CD4-positive, alpha-beta T cell treated with Interleukin-17A for 4 hours (primary cell): ENCODE results near the gene BAHD1.

ENCODE experiments used
- DNase-seq: peaks from one replicate; pipeline ENCODE4 v3.0.0-alpha.2; 2020; ENCODE audit warnings: mixed read lengths

BAHD1 gene

DNA sequence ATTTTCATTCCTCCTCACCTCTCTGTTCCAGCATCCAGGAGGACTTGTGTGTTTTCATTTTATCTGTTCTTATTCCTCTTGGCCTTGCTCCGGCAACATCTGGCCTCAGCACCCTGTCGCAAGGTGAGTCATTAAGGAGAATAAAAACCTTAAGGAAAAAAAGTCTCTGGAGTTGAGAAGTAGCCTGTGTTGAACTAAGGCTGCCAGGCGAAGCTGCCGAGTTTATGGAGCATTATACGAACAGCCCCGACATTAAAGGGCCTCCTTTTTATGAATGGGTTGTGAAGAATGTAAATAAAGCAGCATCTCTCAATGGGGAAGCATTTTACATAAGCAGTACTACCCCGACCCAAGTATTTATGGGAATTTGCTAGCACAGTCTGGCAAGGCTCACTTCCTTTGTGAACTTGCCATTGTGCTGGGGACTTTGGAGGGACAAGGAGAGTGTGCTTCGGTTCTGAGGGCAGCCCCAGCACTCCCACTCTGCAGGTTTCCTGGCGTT, 4.7 kb downstream of the BAHD1 start:
- DNase-seq: no peak

DNA sequence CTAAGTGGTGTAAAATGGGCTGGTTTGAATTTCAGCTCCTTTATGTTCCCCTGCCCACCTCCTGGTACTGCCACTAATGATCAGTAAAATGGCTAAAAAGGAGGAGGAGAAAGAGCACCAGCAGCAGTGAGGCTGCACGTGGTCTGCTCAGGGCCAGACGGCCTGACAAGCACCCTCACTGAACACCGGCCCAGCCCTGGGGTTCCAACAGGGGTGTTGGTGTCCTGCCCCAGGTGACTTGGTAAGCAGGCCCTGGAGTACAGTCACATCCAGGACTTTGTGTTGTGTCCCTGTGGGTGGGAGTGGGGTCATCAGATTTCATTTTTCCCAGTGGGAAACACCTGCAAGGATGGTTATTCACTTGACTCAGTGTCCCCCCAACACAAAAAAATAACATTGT, 5.4 kb downstream of the BAHD1 start:
- no peak for DNase-seq

DNA sequence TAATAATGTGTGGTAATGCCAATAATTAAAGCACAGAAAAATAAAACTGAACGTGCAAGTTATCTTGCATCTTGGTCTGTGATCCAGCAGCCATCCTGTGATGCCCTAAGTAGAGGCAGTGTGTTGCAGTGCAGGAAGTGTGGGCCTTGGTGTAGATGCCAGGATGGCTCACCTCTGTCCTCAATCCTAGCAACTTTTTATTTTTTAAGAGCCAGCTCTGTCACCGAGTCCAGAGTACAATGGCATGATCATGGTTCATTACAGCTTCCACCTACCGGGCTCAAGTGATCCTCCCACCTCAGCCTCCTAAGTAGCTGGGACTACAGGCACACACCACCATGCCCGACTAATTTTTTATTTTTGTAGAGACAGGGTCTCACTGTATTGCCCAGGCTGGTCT, 7.6 kb downstream of the BAHD1 start:
- no peak for DNase-seq

DNA sequence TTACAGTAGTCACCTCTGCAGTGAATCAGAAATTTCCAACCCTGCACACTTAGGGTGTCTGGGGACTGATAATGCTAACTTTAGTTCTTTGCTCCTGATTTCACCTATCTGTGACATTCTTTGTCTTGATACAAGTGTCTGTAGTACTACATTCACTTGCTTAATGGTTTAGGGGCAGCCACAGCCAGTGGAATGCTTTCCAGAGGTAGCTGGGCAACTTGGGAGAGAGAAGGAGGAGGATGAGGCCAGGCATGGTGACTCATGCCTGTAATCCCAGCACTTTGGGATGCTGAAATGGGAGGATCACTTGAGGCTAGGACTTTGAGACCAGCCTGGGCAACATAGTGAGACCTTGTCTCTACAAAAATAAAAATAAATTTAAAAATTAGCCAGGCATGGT, 8.5 kb downstream of the BAHD1 start:
- DNase-seq: no peak

DNA sequence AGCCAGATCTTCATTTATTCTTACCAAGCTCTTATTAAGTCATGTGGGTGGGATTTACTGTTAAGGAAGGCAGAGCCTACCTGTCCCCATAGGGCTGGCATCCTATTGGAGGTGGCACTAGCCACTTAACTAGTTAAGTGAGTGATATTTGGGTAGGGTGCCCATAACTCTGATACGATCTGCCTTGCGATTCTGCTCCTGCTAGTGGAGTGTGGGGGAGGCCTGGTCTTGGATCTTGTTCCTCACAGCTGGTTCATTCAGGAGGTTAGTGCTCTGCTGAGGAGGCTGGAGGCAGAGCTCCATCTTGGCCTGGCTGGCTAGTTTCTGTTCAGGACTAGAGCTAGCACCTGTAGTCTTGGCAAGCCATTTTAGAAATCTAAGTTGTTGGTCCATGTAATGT, 9.3 kb downstream of the BAHD1 start:
- no peak for DNase-seq

DNA sequence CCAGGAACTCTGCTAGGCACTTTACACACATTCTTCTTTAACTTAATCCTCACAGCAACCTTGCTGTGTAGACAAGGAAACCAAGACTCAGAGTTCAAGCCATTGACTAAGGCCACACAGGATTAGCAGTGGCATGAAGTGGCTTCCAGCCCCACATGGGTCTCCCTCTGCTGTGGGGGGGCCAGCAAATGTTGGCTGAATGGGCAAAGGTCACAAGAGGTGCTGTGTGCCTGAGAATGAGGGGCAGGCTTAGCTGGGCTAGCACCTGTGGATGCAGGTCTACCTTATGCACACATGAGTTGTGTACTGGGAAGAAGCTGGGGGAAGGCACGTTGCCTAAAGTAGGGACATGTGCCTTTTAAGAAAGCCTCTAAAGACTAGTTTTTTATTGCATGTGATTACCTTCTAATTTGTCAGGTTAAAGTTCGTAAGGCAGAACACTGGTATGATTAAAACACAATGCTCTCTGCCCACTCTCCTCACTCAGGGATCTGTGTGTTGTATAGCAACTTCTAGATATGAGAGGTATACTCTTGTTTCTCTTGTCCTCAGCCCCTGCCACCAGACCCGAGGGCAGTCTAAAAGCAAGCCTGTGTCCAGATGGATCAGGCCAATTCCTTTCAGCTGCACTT, 10.9 kb downstream of the BAHD1 start:
- no peak for DNase-seq

DNA sequence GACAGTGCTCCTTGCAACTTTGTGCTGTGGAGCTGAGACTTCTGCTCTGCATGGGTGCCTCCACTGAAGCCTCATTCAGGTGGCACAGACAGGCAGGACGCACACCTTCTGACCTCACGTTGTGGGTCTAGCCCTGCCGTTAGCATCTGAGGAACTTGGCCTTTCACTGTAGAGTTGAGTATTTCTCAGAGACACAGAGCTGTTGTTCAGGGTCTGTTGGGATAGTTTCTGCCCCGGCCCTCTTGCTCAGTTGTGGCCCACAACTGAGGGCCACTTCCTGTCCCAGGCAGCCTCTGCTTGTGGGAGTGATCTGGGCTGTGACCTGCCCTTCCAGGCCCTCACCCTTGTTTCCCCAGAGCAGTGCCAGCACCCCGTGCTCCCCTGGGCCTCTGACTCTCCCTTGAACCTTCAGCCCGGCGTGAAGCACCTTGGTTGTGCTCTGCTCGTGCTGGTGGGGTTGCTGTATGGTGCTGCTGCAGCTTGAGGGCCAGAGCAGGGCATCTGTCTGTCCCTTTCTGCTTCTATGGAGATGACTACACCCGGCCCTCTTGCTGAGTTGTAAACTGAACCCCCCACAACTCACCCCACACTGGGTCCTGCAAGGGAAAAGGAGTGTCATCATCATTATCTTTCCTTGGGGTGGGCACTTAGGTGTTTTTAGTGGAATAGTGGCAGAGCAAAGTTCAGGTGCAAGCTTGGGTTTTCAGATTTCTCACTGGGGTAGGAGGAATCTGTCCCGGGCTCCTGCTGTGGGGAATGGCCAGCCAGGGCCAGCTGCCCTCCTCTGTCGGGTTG, 11.7 kb downstream of the BAHD1 start:
- DNase-seq: peak; percentile 24

DNA sequence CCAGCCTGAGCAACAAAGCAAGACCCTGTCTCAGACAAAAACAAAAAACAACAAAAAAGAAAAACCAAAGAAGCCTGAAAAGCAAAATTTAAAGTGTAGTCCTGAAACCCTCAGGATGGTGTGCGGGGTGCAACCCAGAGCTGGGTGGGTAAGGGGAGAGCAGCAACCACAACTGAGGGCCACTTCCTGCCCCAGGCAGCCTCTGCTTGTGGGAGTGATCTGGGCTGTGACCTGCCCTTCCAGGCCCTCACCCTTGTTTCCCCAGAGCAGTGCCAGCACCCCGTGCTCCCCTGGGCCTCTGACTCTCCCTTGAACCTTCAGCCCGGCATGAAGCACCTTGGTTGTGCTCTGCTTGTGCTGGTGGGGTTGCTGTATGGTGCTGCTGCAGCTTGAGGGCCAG, 13.2 kb downstream of the BAHD1 start:
- DNase-seq: peak; percentile 68

DNA sequence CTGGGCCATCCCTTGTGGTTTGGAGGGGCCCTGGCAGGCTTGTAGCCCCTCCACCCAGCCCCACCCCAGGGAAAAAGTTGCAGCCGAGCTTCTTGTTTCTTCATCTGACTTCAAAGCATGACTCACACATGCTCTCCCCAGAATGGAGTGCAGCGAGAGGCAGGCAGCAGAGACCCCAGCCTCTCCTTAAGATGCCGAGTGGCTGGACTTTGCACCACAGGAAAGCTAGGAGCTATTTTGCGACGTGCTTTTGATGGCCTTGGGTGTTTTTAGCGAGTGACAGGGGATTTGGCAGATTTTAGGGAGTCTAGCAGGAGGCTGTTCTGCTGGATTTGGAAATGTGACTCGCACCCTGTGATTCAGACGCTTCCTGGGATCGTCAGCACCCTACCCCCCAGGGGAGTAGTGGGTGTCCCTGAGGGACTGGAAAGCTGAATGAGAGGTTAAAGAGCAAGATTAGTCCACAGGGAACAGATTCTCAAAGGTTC, 14.2 kb downstream of the BAHD1 start:
- DNase-seq: peak; percentile 62

DNA sequence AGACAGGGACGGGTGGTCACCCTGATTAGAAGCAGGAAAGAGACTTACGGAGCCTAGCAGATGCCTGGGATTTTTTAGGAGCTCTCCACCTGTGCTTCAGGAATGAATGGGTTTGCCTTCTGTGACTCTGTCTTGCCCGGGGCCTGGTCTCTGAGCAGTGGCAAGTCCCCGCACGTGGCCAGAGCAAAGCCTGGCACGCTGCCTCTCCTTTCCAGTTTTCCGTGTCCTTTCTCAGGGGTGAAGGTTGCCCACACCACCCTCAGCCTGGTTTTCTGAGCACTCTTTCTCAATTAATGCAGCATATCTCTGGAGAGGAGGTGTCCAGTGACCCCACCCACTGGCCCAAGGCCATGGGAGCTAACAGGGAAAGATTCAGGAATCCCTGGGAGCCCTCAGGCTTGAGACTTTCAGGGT, 15.6 kb downstream of the BAHD1 start:
- DNase-seq: no peak

DNA sequence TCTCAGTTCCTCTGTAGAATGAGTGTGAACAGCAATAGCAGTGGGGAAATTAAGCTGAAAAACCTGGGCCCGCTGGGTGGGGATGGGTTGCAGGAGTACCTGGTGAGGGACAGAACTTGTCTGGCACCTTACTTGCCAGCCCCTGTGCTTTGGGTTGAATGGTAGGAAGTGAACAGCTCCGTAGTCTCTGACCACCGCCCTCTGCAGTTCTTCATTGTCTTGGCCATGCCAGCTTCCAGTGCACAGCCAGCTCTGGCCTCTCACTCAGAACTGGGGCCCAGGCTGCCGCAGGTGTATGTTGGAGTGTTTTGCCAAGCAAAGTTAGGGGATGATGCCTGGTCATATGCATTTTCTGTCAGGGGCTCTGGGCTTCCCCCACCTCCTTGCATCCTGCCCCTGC, 16.0 kb downstream of the BAHD1 start:
- no peak for DNase-seq

DNA sequence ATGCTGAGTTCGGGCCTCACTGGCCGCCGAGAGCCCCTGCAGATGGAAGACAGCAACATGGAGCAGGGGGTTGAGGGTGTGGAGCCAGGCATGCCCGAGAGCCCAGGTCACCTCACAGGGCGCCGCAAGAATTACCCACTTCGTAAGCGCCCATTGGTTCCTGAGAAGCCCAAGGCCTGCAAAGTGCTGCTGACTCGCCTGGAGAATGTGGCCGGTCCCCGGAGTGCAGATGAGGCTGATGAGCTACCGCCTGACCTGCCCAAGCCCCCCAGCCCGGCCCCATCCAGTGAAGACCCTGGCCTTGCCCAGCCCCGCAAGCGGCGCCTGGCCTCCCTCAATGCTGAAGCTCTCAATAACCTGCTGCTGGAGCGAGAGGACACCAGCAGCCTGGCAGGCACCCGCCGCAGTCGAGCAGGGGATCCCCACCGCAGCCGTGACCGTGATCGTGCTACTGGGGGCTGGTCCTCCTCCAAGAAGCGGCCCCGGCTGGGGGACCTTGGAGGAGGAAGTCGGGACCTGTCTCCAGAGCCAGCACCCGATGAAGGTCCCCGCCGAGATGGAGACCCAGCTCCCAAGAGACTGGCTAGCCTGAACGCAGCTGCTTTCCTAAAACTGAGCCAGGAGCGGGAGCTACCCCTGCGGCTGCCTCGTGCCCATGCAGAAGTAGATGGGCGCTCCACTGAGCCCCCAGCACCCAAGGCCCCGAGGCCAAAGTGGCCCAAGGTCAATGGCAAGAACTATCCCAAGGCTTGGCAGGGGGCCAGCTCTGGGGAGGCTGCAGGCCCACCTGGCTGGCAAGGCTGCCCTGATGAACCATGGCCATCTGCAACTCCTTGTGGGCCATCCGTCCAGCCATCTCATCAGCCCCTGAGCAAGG, 18.0 kb downstream of the BAHD1 start:
- DNase-seq: no peak

DNA sequence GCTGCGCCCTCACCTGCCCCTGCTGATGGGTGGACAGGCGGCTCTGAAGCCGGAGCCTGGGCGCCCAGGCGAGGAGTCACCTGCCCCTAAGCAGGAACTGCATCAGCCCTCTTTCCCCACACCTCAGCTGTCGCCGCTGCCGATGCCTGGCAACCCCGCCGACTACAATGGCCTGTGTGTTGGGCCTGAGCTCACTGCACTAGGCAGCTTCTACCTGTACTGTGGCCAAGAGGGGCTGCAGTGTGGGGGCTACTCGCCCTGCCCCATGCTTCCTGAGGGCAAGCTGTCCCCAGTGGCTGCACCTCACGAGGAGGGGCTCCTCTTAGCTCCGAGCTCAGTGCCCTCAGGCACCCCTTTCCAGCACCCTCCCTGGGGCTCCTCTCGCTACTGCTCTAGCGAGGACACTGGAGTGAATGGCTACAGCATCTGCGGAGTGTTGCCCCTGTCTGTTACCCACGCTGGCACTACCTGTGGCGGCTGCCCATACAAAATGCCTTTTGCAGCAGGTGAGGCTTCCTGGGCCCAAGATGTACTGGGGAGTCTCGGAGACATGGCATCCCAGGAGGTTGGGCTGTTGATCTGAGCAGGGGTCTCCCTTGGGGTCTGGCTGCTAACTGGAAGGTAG, 18.8 kb downstream of the BAHD1 start:
- no peak for DNase-seq

DNA sequence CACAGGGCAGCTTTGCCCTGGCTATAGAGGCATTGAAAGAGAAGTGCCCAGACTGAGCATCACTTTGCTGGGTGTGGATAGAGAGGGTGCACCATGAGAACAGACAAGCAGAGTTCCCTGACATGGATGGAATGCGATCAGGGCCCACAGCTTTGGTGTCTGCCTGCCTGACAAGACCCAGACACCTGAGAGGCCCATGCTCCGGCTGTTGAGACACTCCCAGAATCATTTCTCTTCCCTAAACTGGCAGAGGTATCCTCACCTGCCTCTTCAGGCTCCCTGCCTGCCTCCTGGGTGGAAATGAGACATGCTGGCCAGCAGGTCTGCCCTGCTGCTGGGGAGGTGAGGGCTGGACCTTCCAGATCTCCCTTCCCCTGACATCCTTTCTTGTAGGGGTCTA, 19.7 kb downstream of the BAHD1 start:
- DNase-seq: no peak

DNA sequence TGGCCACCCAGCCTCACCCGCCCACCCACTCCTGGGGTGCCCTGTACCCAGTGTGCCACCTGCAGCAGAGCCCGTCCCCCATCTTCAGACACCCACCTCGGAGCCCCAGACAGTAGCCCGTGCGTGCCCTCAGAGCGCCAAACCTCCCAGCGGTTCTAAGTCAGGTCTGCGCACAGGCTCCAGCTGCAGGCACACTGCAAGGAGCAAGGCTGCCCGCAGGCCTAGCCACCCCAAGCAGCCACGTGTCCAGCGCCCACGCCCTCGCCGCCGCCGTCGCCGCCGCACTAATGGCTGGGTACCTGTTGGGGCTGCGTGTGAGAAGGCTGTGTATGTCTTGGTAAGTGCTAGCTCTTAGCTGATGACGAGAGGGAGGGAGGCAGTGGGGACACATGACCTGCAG, 21.2 kb downstream of the BAHD1 start:
- no peak for DNase-seq

DNA sequence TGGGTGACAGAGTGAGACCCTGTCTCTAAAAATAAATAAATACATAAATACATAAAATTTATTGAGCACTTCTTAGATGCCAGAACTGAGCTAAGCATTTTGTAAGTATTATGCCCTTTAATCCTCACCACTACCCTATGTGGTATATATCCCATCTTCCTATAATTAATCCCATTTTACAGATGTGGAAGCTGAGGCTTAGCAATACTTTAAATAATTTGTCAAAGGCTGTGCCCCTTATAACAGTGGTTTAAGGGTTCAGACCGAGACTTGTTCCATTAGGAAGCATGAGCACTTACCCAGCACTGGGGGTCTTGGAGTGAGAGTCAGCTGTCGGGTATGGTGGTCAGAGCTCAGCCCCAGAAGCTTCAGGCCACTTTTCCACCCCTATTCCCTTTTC, 22.5 kb downstream of the BAHD1 start:
- DNase-seq: no peak

DNA sequence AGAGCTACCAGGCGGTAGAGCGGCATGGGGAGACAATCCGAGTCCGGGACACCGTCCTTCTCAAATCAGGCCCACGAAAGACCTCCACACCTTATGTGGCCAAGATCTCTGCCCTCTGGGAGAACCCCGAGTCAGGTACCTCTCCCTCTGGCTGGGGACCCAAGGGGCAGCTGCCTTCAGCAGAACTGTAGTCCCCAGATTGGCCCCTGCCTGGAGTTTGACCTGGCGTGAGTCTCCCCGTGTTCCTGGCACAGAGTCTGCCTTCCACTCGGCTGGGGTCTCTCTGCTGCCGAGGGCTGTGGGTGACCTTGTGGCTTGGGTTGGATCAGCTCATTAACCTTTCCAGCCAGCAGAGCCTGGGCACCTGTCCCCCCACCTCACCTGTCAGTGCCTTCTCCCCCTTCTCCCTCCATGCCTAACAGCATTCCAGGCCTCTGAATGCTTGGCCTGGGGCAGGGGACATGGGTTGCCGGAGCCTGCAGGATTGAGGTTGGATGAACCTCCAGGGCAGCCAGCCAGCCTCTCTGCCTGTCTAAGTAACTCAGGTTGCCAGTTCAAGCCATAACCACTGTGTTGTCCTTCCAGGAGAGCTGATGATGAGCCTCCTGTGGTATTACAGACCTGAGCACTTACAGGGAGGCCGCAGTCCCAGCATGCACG, 23.3 kb downstream of the BAHD1 start:
- no peak for DNase-seq

DNA sequence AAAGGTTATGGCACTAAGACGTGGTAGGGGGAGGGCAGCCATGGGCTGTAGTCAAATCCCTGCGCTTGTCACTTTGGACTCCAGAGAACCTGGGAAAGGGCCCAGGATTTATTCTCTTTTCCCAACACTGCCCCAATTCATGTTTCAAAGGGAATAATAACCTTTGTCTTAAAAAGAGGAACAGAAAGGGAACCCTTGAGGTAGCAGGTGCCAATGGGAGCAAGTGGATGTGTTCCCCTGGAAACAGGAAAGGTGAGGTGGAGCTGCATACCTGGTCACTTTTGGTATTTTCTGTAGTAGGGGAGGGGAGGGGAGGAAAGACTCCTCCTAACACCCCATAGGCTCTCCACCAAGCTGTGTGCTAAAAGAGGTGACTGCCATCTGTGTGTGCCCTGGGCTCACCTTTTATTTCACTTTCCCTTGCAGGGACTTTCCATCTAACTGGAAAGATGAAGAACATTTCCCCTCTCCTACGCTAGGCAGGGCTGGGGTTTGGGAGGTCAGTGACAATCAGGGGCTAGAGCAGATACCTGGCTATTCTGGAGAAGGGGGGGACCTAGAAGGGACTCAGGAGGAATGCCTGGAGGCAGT, 23.9 kb downstream of the BAHD1 start:
- DNase-seq: no peak

DNA sequence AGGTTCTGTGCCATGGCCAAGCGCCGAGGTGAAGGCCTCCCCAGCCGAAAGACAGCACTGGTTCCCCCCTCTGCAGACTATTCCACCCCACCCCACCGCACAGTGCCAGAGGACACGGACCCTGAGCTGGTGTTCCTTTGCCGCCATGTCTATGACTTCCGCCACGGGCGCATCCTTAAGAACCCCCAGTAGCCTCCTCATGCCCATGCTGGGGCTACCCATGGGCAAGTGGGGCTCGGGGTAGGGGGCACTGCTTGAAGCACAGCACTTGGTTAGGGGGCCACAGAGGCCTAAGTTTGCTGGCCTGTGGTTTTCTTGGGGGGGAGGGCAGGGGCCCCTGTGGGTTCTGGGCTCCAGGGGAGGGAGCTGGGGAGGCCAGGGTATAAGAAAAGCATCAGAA, 25.2 kb downstream of the BAHD1 start:
- DNase-seq: no peak

DNA sequence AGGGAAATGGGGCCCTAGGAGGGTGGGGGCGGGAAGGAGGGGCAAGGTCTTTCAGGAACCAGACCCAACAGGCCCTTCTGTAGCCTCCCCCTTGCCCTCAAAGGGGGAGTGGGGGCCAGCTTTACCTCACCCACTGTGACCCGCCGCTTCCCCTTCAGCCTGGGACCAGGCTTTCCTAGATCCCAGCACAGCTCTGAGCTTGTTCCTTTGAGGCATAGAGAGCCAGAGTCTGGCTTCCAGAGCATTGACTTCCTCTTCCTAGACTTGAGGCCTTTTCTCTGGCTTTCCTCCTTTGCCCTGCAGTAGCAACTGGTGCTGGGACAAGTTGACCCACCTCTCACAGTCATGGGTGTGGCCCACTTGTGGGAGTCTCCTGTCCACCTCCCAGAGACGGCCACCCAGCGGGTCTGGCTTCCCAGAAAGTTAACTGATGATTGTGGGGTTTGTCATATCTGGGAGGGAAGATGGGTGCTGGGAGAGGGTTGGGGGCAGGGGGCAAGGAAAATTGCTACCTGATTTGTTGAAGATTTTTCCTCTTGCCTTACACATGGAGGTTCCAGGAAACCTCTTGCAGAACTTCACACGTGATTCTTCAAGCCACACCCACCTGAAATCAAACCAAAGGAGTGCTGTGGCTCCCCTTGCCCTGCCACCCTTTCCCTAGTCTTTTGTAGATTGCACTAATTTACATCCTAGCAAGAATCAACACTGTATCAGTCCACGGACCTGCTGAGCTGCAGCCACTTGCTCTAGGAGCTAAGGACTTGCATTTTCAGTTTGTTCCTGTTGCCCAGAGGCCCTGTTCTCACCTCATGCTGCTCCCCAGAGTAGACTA, 25.9 kb downstream of the BAHD1 start:
- no peak for DNase-seq

DNA sequence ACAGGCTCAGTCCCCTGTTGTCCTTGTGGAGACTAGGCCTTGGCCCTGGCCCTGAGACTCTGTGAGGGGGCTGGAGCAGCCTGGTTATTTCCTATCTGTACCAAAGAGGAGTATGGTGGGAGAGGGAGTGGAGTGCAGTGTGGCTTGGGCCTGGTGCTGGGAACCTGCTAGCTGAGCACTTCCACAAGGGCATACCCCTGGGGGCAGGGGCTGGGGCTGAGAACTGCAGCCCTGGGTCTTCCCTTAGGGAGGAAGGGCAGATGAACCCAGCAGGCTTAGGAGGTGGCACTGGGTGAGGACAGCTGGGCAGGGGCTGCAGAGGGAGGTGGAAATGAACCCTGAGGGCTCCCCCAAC, 26.5 kb downstream of the BAHD1 start:
- DNase-seq: no peak
